HepG2 (cell line): Measurements from ENCODE around the gene MYO1E. TPM values are rescaled to one million over a fixed set of nuclear protein-coding genes. Genes with fewer than 3 reads are reported as not detected.

Experiments
- BORCS8-MEF2B ChIP-seq: sonication (generic); formaldehyde crosslinking; IDR thresholded peaks from 2 replicates; pipeline ENCODE4 v1.8.0; 2022; ENCODE audit warnings: mild to moderate bottlenecking, missing genetic modification reagents
- EP300 ChIP-seq, 3 experiments: sonication (generic) in 1 of 3; formaldehyde crosslinking in 1 of 3; IDR thresholded peaks; 2 replicates each; pipeline versions ENCODE4 v1.5.1 to v1.6.1; 2011 to 2020; ENCODE audit warnings: low read depth in 2 of 3, low read length in 2 of 3, borderline replicate concordance in 1 of 3, improper control_type of control experiment in 1 of 3, mild to moderate bottlenecking in 1 of 3, missing genetic modification reagents in 1 of 3, moderate library complexity in 1 of 3
- FOSL1 ChIP-seq: sonication (generic); formaldehyde crosslinking; IDR thresholded peaks from 2 replicates; pipeline ENCODE4 v1.9.0; 2021; ENCODE audit warnings: missing genetic modification reagents, borderline replicate concordance
- GZF1 ChIP-seq: sonication (generic); formaldehyde crosslinking; IDR thresholded peaks from 2 replicates; pipeline ENCODE4 v1.5.1; 2020; ENCODE audit warnings: mild to moderate bottlenecking, missing genetic modification reagents
- HCFC1 ChIP-seq: fragments of 150-350 bp; IDR thresholded peaks from 2 replicates; pipeline ENCODE4 v1.6.1; 2014; ENCODE audit warnings: low read depth, low read length
- IKZF1 ChIP-seq: fragments of 450-650 bp; IDR thresholded peaks from 2 replicates; pipeline ENCODE4 v1.7.1; 2016
- IKZF4 ChIP-seq: sonication (generic); formaldehyde crosslinking; IDR thresholded peaks from 2 replicates; pipeline ENCODE4 v1.5.1; 2020; ENCODE audit warnings: borderline replicate concordance, mild to moderate bottlenecking, low read depth, missing genetic modification reagents; ENCODE audit errors: not compliant biosample characterization
- MBNL3 ChIP-seq: fragments of 250-450 bp; sonication (Bioruptor Pico); conservative IDR thresholded peaks from 2 replicates; pipeline ENCODE4 v1.8.0; 2022; ENCODE audit warnings: mild to moderate bottlenecking, inconsistent platforms
- RFX5 ChIP-seq: IDR thresholded peaks from 2 replicates; pipeline ENCODE4 v1.6.1; 2011; ENCODE audit warnings: low read depth, low read length, improper control_type of control experiment
- SALL1 ChIP-seq: sonication (generic); formaldehyde crosslinking; IDR thresholded peaks from 2 replicates; pipeline ENCODE4 v1.8.0; 2022; ENCODE audit warnings: mild to moderate bottlenecking, missing genetic modification reagents
- SAP130 ChIP-seq: IDR thresholded peaks from 2 replicates; pipeline ENCODE4 v1.6.1; 2016; ENCODE audit warnings: low read depth
- SOX5 ChIP-seq: IDR thresholded peaks from 2 replicates; pipeline ENCODE4 v1.6.1; 2016; ENCODE audit warnings: borderline replicate concordance
- TEAD3 ChIP-seq: optimal IDR thresholded peaks from 2 replicates; pipeline ENCODE3; 2016; ENCODE audit warnings: borderline replicate concordance
- ZBTB20 ChIP-seq: sonication (generic); formaldehyde crosslinking; IDR thresholded peaks from 2 replicates; pipeline ENCODE4 v1.8.1; 2023; ENCODE audit warnings: missing genetic modification reagents, low read depth, mild to moderate bottlenecking, borderline replicate concordance
- ZKSCAN8 ChIP-seq: IDR thresholded peaks from 2 replicates; pipeline ENCODE4 v1.6.1; 2016; ENCODE audit warnings: borderline replicate concordance, missing genetic modification reagents, missing compliant biosample characterization
- ZNF251 ChIP-seq: sonication (generic); formaldehyde crosslinking; IDR thresholded peaks from 2 replicates; pipeline ENCODE4 v1.9.0; 2021; ENCODE audit warnings: mild to moderate bottlenecking, missing genetic modification reagents
- ZNF335 ChIP-seq: sonication (generic); formaldehyde crosslinking; IDR thresholded peaks from 2 replicates; pipeline ENCODE4 v1.4.0; 2020; ENCODE audit warnings: missing genetic modification reagents
- ZNF383 ChIP-seq: sonication (generic); formaldehyde crosslinking; IDR thresholded peaks from 2 replicates; pipeline ENCODE4 v1.4.0; 2020; ENCODE audit warnings: missing genetic modification reagents, mild to moderate bottlenecking, borderline replicate concordance
- ZNF709 ChIP-seq: sonication (generic); formaldehyde crosslinking; IDR thresholded peaks from 2 replicates; pipeline ENCODE4 v1.5.0; 2020; ENCODE audit warnings: mild to moderate bottlenecking, missing genetic modification reagents
- ZNF773 ChIP-seq: sonication (generic); formaldehyde crosslinking; IDR thresholded peaks from 2 replicates; pipeline ENCODE4 v1.4.0; 2020; ENCODE audit warnings: missing genetic modification reagents, borderline replicate concordance
- ZNF841 ChIP-seq: sonication (generic); formaldehyde crosslinking; IDR thresholded peaks from 2 replicates; pipeline ENCODE4 v1.8.1; 2023; ENCODE audit warnings: missing genetic modification reagents, borderline replicate concordance
- ZSCAN25 ChIP-seq: sonication (generic); formaldehyde crosslinking; IDR thresholded peaks from 2 replicates; pipeline ENCODE4 v1.8.0; 2022; ENCODE audit warnings: mild to moderate bottlenecking, missing genetic modification reagents
- polyA plus RNA-seq, 8 experiments: library from polyadenylated mRNA; depleted of rRNA in 3 of 8; stranded (reverse) in 7 of 8; unstranded in 1 of 8; fragments of >200 nt; fragmentation: Illumina TruSeq in 4 of 8; extraction: Trizol in 4 of 8; gene quantifications; 2 replicates each; pipeline versions ENCODE4 v1.2.1 to v1.2.3, GENCODE V29; 2011 to 2016; ENCODE audit warnings: low read depth in 4 of 8, missing spikeins in 1 of 8, mixed read lengths in 1 of 8; ENCODE audit not compliant: insufficient read depth in 1 of 8
- total RNA-seq, 5 experiments: library from RNA; depleted of rRNA; stranded (reverse); fragments of >200 nt; fragmentation: Illumina TruSeq; extraction: Trizol; gene quantifications; 2 replicates each; pipeline ENCODE4 v1.2.3, GENCODE V29; 2016; ENCODE audit warnings: low read depth in 1 of 5
- TF ChIP-seq, protein P1 (sequence below): sonication (generic); formaldehyde crosslinking; IDR thresholded peaks from 2 replicates; pipeline ENCODE4 v1.9.0; 2022; ENCODE audit warnings: low read depth, missing genetic modification reagents
- TF ChIP-seq, protein P2 (sequence below): IDR thresholded peaks from 2 replicates; pipeline ENCODE4 v1.6.1; 2012; ENCODE audit warnings: low read depth, low read length, improper control_type of control experiment
- TF ChIP-seq, protein P3 (sequence below): sonication (generic); formaldehyde crosslinking; IDR thresholded peaks from 2 replicates; pipeline ENCODE4 v1.5.1; 2020; ENCODE audit warnings: missing genetic modification reagents, mild to moderate bottlenecking, borderline replicate concordance

Gene MYO1E
- total and polyA plus RNA-seq, 2 of the 13 experiments (the other 11 are each of a cell fraction or from before 2014, with no cell fraction given), result 15.7 to 25.1 TPM

DNA sequence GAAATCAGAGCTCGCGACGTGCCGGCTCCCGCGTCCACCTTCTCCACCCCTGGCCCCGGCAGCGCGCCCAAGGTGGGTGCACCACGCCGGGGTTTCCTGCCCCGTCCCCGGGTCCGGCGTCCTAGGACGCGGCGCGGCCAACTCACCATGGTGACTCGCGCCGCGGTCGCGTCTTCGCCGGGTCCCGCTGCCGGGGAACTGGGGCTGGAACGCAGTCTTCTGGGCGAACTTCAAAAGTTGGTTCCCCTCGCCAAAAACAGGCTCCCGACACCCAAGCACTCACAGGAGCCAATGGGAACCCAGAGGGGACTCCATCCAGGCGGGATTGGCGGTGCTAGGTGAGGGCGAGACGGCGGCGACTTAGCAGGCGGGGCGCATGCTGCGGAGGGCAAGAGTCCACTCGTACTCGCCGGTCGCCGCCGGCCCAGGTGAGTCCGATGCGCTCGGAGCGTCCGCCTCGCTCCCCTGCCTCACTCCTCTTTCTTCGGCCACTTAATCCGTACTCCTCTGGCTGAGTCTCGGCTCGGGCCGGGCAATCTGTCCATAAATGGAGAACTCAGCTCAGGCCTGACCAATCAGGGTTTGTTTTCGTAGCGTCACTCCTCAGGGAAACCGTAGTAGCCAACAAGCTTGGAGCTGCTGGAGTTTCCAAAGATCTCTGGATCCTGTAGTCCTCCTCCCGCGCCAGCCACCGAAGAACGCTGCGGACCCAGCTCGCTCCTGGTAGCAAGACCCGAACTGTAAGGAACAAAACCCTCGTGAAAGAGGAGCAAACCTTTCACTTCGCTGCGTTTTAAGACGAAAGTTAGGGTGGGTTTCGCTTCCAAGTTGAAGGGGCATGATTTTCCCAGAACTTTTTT is at the start of gene MYO1E (continued):
- TF ChIP-seq SALL1 (CRISPR knock-in tag) (peak; percentile 79; the same call in 1 of the 2 replicates), ZNF841 (no peak), IKZF1 (no peak), ZBTB20 (CRISPR knock-in tag) (no peak; the same call in 1 of the 2 replicates), ZKSCAN8 (no peak), ZNF773 (CRISPR knock-in tag) (0 out of 2 replicates have a peak, but pooled peaks have one; percentile 33), ZNF335 (CRISPR knock-in tag) (no peak), ZSCAN25 (CRISPR knock-in tag) (peak; percentile 73), FOSL1 (CRISPR knock-in tag) (no peak), ZNF251 (CRISPR knock-in tag) (no peak), TEAD3 (CRISPR knock-in tag) (peak; percentile 4), ZNF383 (CRISPR knock-in tag) (no peak), HCFC1 (peak; percentile 51; the same call in 1 of the 2 replicates), EP300 (IDR thresholded peaks at IDR 0.05; ENCODE audit: low read depth in 2 of 2, low read length in 2 of 2) (no peak), EP300 (CRISPR knock-in tag; IDR thresholded peaks at IDR 0.05; ENCODE audit: borderline replicate concordance) (no peak; the same call in 1 of the 2 replicates), GZF1 (CRISPR knock-in tag) (no peak), BORCS8-MEF2B (peak; percentile 59), ZNF709 (peak; percentile 92), SAP130 (CRISPR knock-in tag) (peak; percentile 86), IKZF4 (CRISPR knock-in tag) (peak; percentile 73), SOX5 (peak; percentile 48; the same call in 1 of the 2 replicates), MBNL3 (CRISPR knock-in tag) (no peak), RFX5 (peak; percentile 74; the same call in 1 of the 2 replicates)
- TF ChIP-seq, protein P1, sequence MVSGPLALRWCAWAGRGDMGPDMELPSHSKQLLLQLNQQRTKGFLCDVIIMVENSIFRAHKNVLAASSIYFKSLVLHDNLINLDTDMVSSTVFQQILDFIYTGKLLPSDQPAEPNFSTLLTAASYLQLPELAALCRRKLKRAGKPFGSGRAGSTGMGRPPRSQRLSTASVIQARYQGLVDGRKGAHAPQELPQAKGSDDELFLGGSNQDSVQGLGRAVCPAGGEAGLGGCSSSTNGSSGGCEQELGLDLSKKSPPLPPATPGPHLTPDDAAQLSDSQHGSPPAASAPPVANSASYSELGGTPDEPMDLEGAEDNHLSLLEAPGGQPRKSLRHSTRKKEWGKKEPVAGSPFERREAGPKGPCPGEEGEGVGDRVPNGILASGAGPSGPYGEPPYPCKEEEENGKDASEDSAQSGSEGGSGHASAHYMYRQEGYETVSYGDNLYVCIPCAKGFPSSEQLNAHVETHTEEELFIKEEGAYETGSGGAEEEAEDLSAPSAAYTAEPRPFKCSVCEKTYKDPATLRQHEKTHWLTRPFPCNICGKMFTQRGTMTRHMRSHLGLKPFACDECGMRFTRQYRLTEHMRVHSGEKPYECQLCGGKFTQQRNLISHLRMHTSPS (CRISPR knock-in tag), result no peak
- TF ChIP-seq, protein P2, sequence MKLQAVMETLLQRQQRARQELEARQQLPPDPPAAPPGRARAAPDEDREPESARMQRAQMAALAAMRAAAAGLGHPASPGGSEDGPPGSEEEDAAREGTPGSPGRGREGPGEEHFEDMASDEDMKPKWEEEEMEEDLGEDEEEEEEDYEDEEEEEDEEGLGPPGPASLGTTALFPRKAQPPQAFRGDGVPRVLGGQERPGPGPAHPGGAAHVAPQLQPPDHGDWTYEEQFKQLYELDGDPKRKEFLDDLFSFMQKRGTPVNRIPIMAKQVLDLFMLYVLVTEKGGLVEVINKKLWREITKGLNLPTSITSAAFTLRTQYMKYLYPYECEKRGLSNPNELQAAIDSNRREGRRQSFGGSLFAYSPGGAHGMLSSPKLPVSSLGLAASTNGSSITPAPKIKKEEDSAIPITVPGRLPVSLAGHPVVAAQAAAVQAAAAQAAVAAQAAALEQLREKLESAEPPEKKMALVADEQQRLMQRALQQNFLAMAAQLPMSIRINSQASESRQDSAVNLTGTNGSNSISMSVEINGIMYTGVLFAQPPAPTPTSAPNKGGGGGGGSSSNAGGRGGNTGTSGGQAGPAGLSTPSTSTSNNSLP, result no peak
- TF ChIP-seq, protein P3, sequence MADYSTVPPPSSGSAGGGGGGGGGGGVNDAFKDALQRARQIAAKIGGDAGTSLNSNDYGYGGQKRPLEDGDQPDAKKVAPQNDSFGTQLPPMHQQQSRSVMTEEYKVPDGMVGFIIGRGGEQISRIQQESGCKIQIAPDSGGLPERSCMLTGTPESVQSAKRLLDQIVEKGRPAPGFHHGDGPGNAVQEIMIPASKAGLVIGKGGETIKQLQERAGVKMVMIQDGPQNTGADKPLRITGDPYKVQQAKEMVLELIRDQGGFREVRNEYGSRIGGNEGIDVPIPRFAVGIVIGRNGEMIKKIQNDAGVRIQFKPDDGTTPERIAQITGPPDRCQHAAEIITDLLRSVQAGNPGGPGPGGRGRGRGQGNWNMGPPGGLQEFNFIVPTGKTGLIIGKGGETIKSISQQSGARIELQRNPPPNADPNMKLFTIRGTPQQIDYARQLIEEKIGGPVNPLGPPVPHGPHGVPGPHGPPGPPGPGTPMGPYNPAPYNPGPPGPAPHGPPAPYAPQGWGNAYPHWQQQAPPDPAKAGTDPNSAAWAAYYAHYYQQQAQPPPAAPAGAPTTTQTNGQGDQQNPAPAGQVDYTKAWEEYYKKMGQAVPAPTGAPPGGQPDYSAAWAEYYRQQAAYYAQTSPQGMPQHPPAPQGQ (CRISPR knock-in tag), result no peak
